Measurements from ENCODE around the gene ZFAND3. TPM values are rescaled to one million over a fixed set of nuclear protein-coding genes. Genes with fewer than 3 reads are reported as not detected.

ZFAND3 gene
- total RNA-seq, 1 experiment from 2014 or later: 75.0 TPM

DNA sequence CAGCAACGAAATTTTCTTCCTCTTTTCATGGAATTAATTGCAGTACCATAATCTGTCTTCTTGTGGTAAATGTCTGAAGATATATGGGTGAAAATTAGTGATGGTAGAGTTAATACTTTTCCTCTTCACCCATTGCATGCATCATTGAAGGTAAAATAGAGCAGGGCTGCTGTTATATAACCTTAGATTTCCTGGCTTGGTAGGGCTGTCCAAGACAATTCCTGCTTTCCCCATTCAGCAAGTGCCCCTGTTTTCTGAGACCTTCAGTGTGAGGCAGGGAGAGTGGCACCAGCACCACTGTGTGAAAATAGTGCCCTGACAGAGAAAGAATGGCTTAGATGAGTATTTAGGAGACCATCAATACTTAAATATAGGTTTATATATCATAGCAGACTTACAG, 202.0 kb downstream of the ZFAND3 start:
- Mint-ChIP-seq H3K27me3 (ENCODE audit: unreplicated experiment) (no peaks in the 10 kb centered on the region), H3K9me3 (ENCODE audit: low read depth, unreplicated experiment) (no peaks in the 10 kb centered on the region), H3K4me1 (ENCODE audit: low read depth, unreplicated experiment) (peaks cover 18% of the 10 kb centered on the region), H3K27ac (ENCODE audit: unreplicated experiment) (no peak overlapping the region), H3K36me3 (ENCODE audit: insufficient read depth, unreplicated experiment) (no peaks in the 10 kb centered on the region), H3K4me3 (ENCODE audit: low read depth, unreplicated experiment) (no peak overlapping the region)
- CTCF ChIA-PET: interaction anchor here (0.9 to 1.4 kb wide), 3 partner anchors 10 to 473 kb away, joined by 3 read pairs; no protein-coding TSS in a partner anchor
- intact Hi-C loops (cut with micrococcal nuclease; ENCODE audit: unreplicated experiment): no loop called here
- TF ChIP-seq, protein P1, sequence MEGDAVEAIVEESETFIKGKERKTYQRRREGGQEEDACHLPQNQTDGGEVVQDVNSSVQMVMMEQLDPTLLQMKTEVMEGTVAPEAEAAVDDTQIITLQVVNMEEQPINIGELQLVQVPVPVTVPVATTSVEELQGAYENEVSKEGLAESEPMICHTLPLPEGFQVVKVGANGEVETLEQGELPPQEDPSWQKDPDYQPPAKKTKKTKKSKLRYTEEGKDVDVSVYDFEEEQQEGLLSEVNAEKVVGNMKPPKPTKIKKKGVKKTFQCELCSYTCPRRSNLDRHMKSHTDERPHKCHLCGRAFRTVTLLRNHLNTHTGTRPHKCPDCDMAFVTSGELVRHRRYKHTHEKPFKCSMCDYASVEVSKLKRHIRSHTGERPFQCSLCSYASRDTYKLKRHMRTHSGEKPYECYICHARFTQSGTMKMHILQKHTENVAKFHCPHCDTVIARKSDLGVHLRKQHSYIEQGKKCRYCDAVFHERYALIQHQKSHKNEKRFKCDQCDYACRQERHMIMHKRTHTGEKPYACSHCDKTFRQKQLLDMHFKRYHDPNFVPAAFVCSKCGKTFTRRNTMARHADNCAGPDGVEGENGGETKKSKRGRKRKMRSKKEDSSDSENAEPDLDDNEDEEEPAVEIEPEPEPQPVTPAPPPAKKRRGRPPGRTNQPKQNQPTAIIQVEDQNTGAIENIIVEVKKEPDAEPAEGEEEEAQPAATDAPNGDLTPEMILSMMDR (IDR thresholded peaks at IDR 0.05; ENCODE audit: unreplicated experiment): no peak
- no TSS peak for BruUV-seq (replicated peaks)
- no peak for DNase-seq

DNA sequence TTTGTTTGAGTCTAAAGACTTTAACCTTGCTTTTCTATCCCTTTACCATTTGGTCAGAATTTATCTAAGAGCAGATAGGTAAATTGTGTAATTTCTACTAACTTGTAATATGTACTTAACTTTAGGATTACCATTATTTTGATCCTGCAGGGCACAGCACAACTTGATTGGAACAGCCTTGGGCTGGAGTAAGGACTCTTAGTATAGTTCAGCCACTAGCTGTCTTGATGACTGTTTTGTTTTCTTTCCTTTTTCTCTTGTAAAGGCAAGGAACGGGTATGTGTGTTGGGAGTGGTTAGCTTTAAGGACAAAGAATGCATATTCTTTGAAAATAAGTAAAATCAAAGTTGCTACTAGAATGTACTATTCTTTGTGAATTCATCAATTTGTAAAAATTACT, 203.2 kb downstream of the ZFAND3 start:
- no TSS peak for BruUV-seq (replicated peaks)
- intact Hi-C loops (cut with micrococcal nuclease; ENCODE audit: unreplicated experiment): no loop called here
- Mint-ChIP-seq H3K4me1 (ENCODE audit: low read depth, unreplicated experiment) (peaks cover 18% of the 10 kb centered on the region), H3K27ac (ENCODE audit: unreplicated experiment) (no peak overlapping the region), H3K36me3 (ENCODE audit: insufficient read depth, unreplicated experiment) (no peaks in the 10 kb centered on the region), H3K4me3 (ENCODE audit: low read depth, unreplicated experiment) (no peak overlapping the region), H3K27me3 (ENCODE audit: unreplicated experiment) (no peaks in the 10 kb centered on the region), H3K9me3 (ENCODE audit: low read depth, unreplicated experiment) (no peaks in the 10 kb centered on the region)
- no peak for DNase-seq
- CTCF ChIA-PET: interaction anchor here (1.0 kb wide), 1 partner anchor 232 kb away, joined by 3 read pairs; no protein-coding TSS in a partner anchor
- TF ChIP-seq, protein P1 (IDR thresholded peaks at IDR 0.05; ENCODE audit: unreplicated experiment): no peak

DNA sequence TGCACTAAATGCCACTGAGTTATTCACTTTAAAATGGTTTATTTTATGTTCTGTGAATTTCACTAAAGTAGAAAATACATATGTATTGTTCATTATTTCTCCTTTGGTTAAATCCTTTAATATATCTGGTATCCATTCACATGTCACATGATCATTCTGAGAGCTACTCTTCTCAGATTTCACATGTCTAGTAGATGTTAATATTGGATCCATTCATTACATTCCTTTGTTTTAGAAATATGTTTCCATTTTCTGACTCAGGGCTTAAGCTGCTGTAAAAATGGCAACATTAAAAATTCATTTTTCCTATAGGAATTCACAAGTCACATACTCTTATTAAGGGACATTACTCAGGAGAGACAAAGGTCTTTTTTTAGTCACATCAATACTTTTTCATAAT, 205.4 kb downstream of the ZFAND3 start:
- peaks cover 9% of the 10 kb centered on the region for H3K4me1 Mint-ChIP-seq (ENCODE audit: low read depth, unreplicated experiment)
- no peaks in the 10 kb centered on the region for H3K9me3 Mint-ChIP-seq (ENCODE audit: low read depth, unreplicated experiment)
- no TSS peak for BruUV-seq (replicated peaks)
- DNase-seq: no peak
- CTCF ChIA-PET: no interaction called here
- no peak overlapping the region for H3K27ac Mint-ChIP-seq (ENCODE audit: unreplicated experiment)
- H3K4me3 Mint-ChIP-seq (ENCODE audit: low read depth, unreplicated experiment): no peak overlapping the region
- no peaks in the 10 kb centered on the region for H3K27me3 Mint-ChIP-seq (ENCODE audit: unreplicated experiment)
- intact Hi-C loops (cut with micrococcal nuclease; ENCODE audit: unreplicated experiment): no loop called here
- TF ChIP-seq, protein P1 (IDR thresholded peaks at IDR 0.05; ENCODE audit: unreplicated experiment): no peak
- no peaks in the 10 kb centered on the region for H3K36me3 Mint-ChIP-seq (ENCODE audit: insufficient read depth, unreplicated experiment)

DNA sequence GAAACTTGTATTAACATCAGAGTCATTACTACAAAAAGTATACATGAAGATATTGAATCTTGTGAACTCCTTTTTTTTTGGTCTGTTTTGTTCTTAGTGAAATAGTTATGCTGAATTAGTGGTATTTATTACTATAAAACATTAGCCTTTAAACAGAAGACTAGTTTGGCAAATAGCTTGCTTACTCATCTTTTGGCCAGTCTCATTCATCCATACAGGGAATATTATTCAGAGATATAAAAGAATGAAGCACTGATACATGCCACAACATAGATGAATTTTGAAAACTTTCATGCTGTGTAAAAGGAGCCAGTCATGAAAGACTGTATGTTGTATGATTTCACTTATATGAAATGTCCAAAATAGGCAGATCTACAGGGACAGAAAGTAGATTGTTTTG, 205.9 kb downstream of the ZFAND3 start:
- BruUV-seq (replicated peaks): no TSS peak
- no peaks in the 10 kb centered on the region for H3K27me3 Mint-ChIP-seq (ENCODE audit: unreplicated experiment)
- TF ChIP-seq, protein P1 (IDR thresholded peaks at IDR 0.05; ENCODE audit: unreplicated experiment): no peak
- CTCF ChIA-PET: no interaction called here
- intact Hi-C loops (cut with micrococcal nuclease; ENCODE audit: unreplicated experiment): no loop called here
- no peak overlapping the region for H3K4me3 Mint-ChIP-seq (ENCODE audit: low read depth, unreplicated experiment)
- no peaks in the 10 kb centered on the region for H3K36me3 Mint-ChIP-seq (ENCODE audit: insufficient read depth, unreplicated experiment)
- no peak for DNase-seq
- no peaks in the 10 kb centered on the region for H3K9me3 Mint-ChIP-seq (ENCODE audit: low read depth, unreplicated experiment)
- H3K4me1 Mint-ChIP-seq (ENCODE audit: low read depth, unreplicated experiment): peaks cover 14% of the 10 kb centered on the region
- no peak overlapping the region for H3K27ac Mint-ChIP-seq (ENCODE audit: unreplicated experiment)

All from Calu3 (cell line).